ENCODE measurements around the gene ARL5B. TPM values are rescaled to one million over a fixed set of nuclear protein-coding genes. Genes with fewer than 3 reads are reported as not detected.

ARL5B gene
- total RNA-seq, 2 donors from 2014 or later, result 10.2 to 18.6 TPM

DNA sequence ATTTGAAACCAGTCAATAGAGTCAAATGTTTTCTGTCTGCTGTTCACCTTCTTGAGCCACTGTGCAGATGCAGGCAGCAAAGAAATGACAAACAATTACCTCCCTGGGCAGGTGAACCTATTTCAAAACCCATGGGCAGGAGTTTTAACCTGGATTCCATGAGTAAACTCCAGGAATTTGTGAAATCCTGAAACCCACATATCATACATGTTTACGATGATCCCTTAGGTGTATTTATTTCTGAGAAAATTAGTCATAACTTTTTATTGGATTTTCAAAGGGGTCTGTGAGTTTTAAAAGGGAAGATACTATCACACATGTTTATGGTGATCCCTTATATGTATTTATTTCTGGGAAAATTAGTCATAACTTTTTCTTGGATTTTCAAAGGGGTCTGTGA is 59.8 kb downstream of the ARL5B start:
- Histone ChIP-seq H3K36me3 (no peaks in the 10 kb centered on the region), H3K4me1 (ENCODE audit: control insufficient read depth in 1 of 2, low read depth in 2 of 2) (no peaks in the 10 kb centered on the region), H3K27ac (no peak overlapping the region), H3K27me3 (replicated peaks; ENCODE audit: insufficient read depth) (no peaks in the 10 kb centered on the region), H3K9me3 (no peaks in the 10 kb centered on the region), H3K4me3 (no peak overlapping the region)
- DNase-seq (ENCODE audit: low spot score), result no peak
- no peak for ATAC-seq (ENCODE audit: insufficient number of reproducible peaks, low FRiP score, low read depth)
- TF ChIP-seq, protein P1, sequence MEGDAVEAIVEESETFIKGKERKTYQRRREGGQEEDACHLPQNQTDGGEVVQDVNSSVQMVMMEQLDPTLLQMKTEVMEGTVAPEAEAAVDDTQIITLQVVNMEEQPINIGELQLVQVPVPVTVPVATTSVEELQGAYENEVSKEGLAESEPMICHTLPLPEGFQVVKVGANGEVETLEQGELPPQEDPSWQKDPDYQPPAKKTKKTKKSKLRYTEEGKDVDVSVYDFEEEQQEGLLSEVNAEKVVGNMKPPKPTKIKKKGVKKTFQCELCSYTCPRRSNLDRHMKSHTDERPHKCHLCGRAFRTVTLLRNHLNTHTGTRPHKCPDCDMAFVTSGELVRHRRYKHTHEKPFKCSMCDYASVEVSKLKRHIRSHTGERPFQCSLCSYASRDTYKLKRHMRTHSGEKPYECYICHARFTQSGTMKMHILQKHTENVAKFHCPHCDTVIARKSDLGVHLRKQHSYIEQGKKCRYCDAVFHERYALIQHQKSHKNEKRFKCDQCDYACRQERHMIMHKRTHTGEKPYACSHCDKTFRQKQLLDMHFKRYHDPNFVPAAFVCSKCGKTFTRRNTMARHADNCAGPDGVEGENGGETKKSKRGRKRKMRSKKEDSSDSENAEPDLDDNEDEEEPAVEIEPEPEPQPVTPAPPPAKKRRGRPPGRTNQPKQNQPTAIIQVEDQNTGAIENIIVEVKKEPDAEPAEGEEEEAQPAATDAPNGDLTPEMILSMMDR (IDR thresholded peaks at IDR 0.05), result no peak

DNA sequence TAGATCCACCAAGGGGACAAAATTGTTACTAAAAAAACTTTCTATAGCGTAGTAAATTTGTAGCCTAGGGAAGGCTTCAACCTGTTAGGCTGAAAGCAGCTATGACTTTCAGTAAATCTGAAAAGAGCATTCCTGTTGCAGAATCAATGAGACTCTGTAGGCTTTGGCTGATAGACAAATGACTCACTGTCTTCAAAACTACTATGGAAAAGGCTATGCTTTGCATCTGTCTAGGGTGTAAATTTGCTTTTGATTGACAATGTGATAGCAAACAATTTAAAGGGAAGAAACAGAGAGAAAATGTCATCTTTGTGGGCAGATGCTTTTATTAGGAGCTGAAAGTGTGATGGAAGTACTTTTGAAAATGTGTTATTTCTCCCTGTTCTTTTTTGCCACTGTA is 60.6 kb downstream of the ARL5B start:
- H3K27ac ChIP-seq, result no peak overlapping the region
- H3K9me3 ChIP-seq, result no peaks in the 10 kb centered on the region
- ATAC-seq (ENCODE audit: insufficient number of reproducible peaks, low FRiP score, low read depth) (no peak), DNase-seq (ENCODE audit: low spot score) (no peak)
- TF ChIP-seq, protein P1 (IDR thresholded peaks at IDR 0.05), result no peak
- no peaks in the 10 kb centered on the region for H3K27me3 ChIP-seq (replicated peaks; ENCODE audit: insufficient read depth)
- H3K4me3 ChIP-seq, result no peak overlapping the region
- no peaks in the 10 kb centered on the region for H3K4me1 ChIP-seq (ENCODE audit: control insufficient read depth in 1 of 2, low read depth in 2 of 2)
- H3K36me3 ChIP-seq, result no peaks in the 10 kb centered on the region

DNA sequence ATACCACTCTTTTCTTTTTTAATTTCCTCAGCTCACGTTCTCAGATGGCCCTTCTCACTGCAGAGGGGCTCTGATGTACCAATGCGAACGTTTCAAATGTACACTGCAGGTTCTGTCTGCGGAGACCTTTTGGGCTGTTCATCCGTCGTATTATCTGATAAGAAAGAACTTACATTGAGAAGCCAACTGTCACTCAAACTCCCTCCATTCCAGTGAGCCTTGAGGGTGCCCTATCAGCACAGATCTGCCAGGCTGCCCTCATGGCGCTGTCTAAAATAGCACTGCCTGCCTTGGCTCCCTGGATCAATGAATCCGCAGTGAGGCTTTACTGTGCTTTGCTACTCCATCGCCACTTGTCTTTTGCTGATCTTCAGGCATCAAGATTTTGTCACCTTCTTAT is 61.8 kb downstream of the ARL5B start:
- no peak overlapping the region for H3K27ac ChIP-seq
- TF ChIP-seq, protein P1 (IDR thresholded peaks at IDR 0.05), result no peak
- no peaks in the 10 kb centered on the region for H3K27me3 ChIP-seq (replicated peaks; ENCODE audit: insufficient read depth)
- no peaks in the 10 kb centered on the region for H3K9me3 ChIP-seq
- H3K4me1 ChIP-seq (ENCODE audit: control insufficient read depth in 1 of 2, low read depth in 2 of 2), result no peaks in the 10 kb centered on the region
- DNase-seq (ENCODE audit: low spot score) (no peak), ATAC-seq (ENCODE audit: insufficient number of reproducible peaks, low FRiP score, low read depth) (no peak)
- H3K36me3 ChIP-seq, result no peaks in the 10 kb centered on the region
- no peak overlapping the region for H3K4me3 ChIP-seq

DNA sequence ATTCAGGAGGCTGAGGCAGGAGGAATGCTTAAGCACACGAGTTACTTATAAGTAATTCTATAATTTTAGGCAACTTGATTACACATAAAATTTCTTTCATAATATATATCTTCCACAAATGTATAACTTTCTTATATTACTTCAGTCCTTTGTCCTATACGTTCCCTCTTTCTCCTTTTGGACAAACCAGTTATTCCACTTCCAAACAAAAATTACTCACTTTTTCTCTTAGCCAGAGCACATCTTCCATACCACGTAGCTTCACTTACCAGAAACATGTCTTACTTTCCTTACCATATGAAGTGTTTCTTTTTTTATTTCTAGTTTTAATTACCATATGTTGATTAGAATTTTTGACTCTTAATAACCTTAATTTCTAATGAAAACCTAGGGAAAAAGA is 64.6 kb downstream of the ARL5B start:
- no peaks in the 10 kb centered on the region for H3K9me3 ChIP-seq
- no peaks in the 10 kb centered on the region for H3K4me1 ChIP-seq (ENCODE audit: control insufficient read depth in 1 of 2, low read depth in 2 of 2)
- no peaks in the 10 kb centered on the region for H3K36me3 ChIP-seq
- TF ChIP-seq, protein P1 (IDR thresholded peaks at IDR 0.05), result no peak
- ATAC-seq (ENCODE audit: insufficient number of reproducible peaks, low FRiP score, low read depth) (no peak), DNase-seq (ENCODE audit: low spot score) (no peak)
- no peak overlapping the region for H3K4me3 ChIP-seq
- no peak overlapping the region for H3K27ac ChIP-seq
- H3K27me3 ChIP-seq (replicated peaks; ENCODE audit: insufficient read depth), result no peaks in the 10 kb centered on the region

Other genes with a start within 250 kb of the ARL5B start
- 10 to 100 TPM; 12.7 to 19.8 TPM for gene NSUN6, start 7.8 kb upstream of the ARL5B start, total RNA-seq